Measurements from ENCODE around the gene TMEM269.

Gene TMEM269

DNA sequence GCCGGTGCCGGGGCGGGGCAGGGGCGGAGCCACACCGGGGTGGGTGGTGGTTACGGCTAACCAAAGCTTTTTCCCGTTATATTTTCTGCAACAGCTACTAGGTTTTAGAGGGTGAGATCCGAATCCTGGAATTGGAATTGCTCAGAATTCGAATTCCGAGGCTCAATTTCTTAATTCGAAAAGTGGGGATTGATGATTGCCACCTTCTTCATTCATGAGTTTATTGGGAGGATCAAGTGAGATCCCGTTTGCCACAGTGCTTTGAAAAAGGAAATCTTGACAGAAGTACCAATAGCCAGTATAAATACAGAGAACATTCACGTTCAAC, 32.6 kb downstream of the TMEM269 start:
- DNase-seq (ENCODE audit: low read depth in 1 of 2, low spot score in 1 of 2): no peak
- Histone ChIP-seq H3K4me3 (replicated peaks; ENCODE audit: insufficient read depth, low read length) (peak overlapping the region; percentile 59), H3K27me3 (ENCODE audit: insufficient read depth, poor library complexity, severe bottlenecking) (no peaks in the 10 kb centered on the region), H3K27ac (replicated peaks) (peak overlapping the region; percentile 38)
- no peak for TF ChIP-seq POLR2AphosphoS5 (IDR thresholded peaks at IDR 0.05; ENCODE audit: low read depth)
- TF ChIP-seq, protein P1, sequence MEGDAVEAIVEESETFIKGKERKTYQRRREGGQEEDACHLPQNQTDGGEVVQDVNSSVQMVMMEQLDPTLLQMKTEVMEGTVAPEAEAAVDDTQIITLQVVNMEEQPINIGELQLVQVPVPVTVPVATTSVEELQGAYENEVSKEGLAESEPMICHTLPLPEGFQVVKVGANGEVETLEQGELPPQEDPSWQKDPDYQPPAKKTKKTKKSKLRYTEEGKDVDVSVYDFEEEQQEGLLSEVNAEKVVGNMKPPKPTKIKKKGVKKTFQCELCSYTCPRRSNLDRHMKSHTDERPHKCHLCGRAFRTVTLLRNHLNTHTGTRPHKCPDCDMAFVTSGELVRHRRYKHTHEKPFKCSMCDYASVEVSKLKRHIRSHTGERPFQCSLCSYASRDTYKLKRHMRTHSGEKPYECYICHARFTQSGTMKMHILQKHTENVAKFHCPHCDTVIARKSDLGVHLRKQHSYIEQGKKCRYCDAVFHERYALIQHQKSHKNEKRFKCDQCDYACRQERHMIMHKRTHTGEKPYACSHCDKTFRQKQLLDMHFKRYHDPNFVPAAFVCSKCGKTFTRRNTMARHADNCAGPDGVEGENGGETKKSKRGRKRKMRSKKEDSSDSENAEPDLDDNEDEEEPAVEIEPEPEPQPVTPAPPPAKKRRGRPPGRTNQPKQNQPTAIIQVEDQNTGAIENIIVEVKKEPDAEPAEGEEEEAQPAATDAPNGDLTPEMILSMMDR (IDR thresholded peaks at IDR 0.05; ENCODE audit: insufficient read depth, low read length): no peak
- no peak for TF ChIP-seq GABPA (IDR thresholded peaks at IDR 0.05; ENCODE audit: low read depth)
- no peak for TF ChIP-seq SPI1 (IDR thresholded peaks at IDR 0.05; ENCODE audit: borderline replicate concordance, low read depth)
- TF ChIP-seq REST (IDR thresholded peaks at IDR 0.05; ENCODE audit: insufficient replicate concordance, low read depth): no peak

DNA sequence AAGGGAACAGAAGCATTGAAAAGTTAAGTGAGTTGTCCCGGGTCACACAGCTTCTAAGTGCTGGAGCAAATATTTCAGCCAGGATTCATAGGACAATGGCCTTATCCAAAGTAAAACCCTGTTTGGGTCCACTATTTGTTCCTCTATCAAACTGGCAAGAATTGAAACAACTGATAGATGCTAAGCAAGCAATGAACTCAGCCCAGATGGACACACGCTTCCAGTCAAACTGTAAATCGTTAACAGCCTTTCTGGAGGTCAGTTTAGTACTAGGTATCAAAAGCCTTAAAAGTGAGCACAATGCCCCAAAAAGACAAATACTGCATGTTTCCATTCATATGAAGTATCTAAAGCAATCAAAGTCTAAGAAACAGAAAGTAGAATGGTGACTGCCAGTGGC, 33.2 kb downstream of the TMEM269 start:
- H3K4me3 ChIP-seq (replicated peaks; ENCODE audit: insufficient read depth, low read length): no peak overlapping the region
- TF ChIP-seq, protein P1 (IDR thresholded peaks at IDR 0.05; ENCODE audit: insufficient read depth, low read length): no peak
- TF ChIP-seq POLR2AphosphoS5 (IDR thresholded peaks at IDR 0.05; ENCODE audit: low read depth) (no peak), GABPA (IDR thresholded peaks at IDR 0.05; ENCODE audit: low read depth) (no peak), REST (IDR thresholded peaks at IDR 0.05; ENCODE audit: insufficient replicate concordance, low read depth) (no peak), SPI1 (IDR thresholded peaks at IDR 0.05; ENCODE audit: borderline replicate concordance, low read depth) (no peak)
- DNase-seq (ENCODE audit: low read depth in 1 of 2, low spot score in 1 of 2): no peak

DNA sequence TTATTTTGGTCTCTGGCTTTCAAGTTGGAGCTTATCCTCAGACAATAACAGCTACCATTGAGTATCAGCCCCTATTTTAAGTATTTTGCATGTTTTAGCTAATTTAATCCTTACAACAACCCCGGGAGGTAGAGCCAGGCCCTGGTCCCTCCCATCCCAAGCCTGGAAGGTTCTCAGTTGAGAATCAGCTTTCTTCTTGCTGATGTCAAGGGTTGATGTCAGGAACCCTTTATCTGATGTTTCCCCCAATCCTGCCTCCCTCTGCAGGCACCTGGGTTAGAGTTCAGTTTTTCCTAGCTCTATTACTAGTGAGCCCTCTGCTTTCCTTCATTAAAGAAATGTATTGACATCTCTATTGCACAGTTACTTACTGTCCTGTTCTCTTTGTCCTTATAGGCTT, 36.0 kb downstream of the TMEM269 start:
- Histone ChIP-seq H3K27ac (replicated peaks) (no peak overlapping the region), H3K27me3 (ENCODE audit: insufficient read depth, poor library complexity, severe bottlenecking) (no peaks in the 10 kb centered on the region), H3K4me3 (replicated peaks; ENCODE audit: insufficient read depth, low read length) (no peak overlapping the region)
- DNase-seq (ENCODE audit: low read depth in 1 of 2, low spot score in 1 of 2): no peak
- TF ChIP-seq REST (IDR thresholded peaks at IDR 0.05; ENCODE audit: insufficient replicate concordance, low read depth) (no peak), POLR2AphosphoS5 (IDR thresholded peaks at IDR 0.05; ENCODE audit: low read depth) (no peak), SPI1 (IDR thresholded peaks at IDR 0.05; ENCODE audit: borderline replicate concordance, low read depth) (no peak), GABPA (IDR thresholded peaks at IDR 0.05; ENCODE audit: low read depth) (no peak)
- TF ChIP-seq, protein P1 (IDR thresholded peaks at IDR 0.05; ENCODE audit: insufficient read depth, low read length): no peak

More for the DNA sequence above, 33.2 kb downstream of the TMEM269 start:
- Histone ChIP-seq H3K27ac (replicated peaks) (peak overlapping the region; percentile 38; the same call in 1 of the 2 replicates), H3K27me3 (ENCODE audit: insufficient read depth, poor library complexity, severe bottlenecking) (no peaks in the 10 kb centered on the region)
